HL-60/S4 treated with retinoic acid at 250 ng/mL for 4 days and 3 days (cell line): Measurements from ENCODE around the gene BANF2.
"Not testable (repeated sequence)": the region's sequence is repeated elsewhere in the genome, so short reads cannot be mapped to it uniquely, and the experiment has no call there.

ENCODE experiments used
- in situ Hi-C: fragments of 300-500 bp; cut with MboI; formaldehyde crosslinking; loops from 2 replicates; pipeline ENCODE4 v1.7.0; 2022; ENCODE audit warnings: low sequenced_read_pairs

Gene BANF2

GRCh38 chr20:17706632-17707031, 6.9 kb downstream of the BANF2 start:
- in situ Hi-C loops = no loop called here

DNA sequence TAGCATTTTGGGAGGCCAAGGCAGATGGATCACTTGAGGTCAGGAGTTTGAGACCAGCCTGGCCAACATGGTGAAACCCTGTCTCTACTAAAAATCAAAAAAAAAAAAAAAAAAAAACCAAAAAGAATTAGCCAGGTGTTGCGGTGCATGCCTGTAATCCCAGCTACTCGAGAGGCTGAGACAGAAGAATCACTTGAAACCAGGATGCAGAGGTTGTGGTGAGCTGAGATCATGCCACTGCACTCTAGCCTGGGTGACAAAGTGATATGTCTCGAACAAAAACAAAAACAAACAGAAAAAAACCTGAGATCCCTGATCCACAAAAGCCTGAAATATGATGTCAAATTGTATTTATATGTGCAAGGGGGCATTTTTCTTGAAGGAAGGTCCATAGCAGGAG, 8.2 kb downstream of the BANF2 start:
- in situ Hi-C loops = not testable (repeated sequence)

- in situ Hi-C loops = no loop called here
Observed at GRCh38 chr20:17708675-17709360, 9.1 kb downstream of the BANF2 start.

DNA sequence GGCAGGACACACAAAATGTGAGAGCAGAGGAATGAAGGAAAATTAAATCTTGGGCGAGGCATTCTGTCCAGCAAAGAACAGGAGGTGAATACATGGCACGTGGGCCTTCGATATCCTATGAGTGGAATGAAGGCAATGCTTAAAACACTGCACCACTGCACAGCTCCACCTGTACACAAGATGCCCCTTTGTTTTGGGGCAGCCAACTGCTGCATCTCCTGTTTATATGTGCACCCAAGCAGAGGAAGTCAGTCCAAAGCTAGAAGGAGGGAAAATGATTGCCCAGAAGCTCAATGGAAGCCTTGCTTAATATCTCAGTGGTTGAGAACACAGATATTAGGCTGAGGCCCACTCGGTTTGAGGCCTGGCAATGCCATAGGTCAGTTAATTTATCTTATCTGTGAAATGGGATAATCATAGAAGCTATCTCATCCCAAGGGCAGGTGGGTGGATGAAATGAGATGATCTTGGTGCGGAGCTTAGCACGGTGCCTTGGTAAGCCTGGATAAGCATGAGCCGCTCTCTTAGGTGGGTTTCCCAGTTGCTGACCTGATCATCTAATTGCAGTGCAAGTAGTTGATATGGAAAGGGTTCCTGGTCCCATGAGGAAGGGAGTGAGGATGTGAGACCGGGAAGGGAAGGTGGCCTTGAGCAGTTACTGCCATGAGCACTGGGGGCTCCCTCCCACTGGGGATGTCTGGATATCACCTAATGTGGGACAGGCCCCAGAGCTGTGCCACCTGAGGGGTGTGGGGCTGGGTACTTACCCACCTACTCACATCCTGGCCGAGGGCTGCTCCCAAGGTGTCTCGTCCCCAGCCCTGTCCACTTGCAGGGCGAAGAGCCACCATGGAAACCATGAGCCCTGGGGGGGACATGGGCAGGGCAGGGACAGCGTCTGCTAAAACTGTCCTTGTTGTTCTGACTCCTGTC, 9.9 kb downstream of the BANF2 start:
- in situ Hi-C loops = no loop called here

- in situ Hi-C loops = no loop called here
Observed at GRCh38 chr20:17710379-17711266, 10.9 kb downstream of the BANF2 start.

- in situ Hi-C loops = no loop called here
Observed at GRCh38 chr20:17711267-17711627, 11.5 kb downstream of the BANF2 start.

- in situ Hi-C loops = no loop called here
Observed at GRCh38 chr20:17712201-17712600, 12.4 kb downstream of the BANF2 start.

DNA sequence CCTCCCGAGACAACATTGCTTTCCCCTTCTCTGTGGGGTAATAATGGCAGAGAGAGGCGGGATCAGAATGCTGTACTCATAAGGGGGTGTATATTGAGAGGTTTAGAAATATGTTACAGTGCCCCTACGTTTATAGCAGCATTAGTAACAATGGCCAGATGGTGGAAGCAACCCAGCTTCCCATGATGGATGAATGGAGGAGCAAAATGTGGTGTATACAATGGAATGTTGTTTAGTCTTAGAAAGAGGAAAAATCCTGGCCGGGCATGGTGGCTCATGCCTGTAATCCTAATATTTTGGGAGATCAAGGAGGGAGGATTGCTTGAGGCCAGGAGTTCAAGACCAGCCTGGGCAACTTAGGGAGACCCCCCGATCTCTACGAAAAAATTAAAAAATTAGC, 12.9 kb downstream of the BANF2 start:
- in situ Hi-C loops = no loop called here

DNA sequence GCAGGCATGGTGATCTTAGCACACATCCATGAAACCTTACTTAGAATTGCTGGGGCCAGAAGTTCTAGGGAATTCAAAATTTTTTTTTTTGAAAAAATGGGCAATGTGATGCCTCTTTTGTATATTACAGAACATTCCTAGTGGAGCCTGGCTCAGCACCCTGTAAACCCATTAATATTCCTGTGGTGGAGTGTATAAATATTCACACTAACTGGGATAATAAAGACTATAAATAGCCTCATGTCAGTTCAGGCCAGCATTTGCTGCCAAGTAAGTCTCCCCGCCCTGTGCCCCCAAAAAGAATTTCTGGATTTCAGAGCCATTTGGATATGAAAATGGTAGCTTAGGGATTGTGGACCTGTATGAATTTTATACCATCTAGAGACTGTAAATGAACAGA, 14.8 kb downstream of the BANF2 start:
- in situ Hi-C loops = no loop called here

- in situ Hi-C loops = no loop called here
Observed at GRCh38 chr20:17715075-17715474, 15.3 kb downstream of the BANF2 start.

- in situ Hi-C loops = no loop called here
Observed at GRCh38 chr20:17716331-17716730, 16.6 kb downstream of the BANF2 start.

- in situ Hi-C loops = no loop called here
Observed at GRCh38 chr20:17720755-17721154, 21.0 kb downstream of the BANF2 start.

DNA sequence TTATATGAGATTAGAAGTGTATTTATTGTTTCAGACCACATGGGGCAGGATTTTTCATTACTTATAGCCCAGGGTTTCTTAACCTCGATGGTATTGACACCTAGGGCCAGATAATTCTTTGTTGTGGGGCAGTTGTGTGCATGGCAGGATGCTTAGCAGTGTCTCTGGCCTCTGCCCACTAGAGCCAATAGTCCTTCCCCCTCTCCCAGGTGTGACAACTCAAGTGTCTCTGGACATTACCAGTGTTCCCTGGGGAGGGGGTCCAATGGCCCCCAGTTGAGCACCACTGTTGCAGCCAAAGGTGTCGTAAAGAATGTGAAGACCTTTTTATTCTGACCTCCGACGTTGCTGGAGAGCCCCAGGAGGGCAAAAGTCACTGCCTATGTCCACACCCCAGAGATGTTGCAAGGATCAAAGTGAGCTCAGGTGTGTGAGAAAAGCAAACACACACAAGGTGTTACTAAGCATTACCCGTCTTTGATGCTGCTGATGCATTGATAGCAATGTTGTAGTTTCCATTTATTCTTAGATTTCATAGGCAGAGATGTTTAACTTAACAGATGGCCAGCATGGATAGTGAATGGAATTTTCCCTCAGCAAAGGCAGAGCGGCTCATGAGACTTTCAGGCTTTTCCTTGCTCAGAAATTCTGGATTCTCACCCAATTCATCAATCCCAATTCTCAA, 22.2 kb downstream of the BANF2 start:
- in situ Hi-C loops = no loop called here

DNA sequence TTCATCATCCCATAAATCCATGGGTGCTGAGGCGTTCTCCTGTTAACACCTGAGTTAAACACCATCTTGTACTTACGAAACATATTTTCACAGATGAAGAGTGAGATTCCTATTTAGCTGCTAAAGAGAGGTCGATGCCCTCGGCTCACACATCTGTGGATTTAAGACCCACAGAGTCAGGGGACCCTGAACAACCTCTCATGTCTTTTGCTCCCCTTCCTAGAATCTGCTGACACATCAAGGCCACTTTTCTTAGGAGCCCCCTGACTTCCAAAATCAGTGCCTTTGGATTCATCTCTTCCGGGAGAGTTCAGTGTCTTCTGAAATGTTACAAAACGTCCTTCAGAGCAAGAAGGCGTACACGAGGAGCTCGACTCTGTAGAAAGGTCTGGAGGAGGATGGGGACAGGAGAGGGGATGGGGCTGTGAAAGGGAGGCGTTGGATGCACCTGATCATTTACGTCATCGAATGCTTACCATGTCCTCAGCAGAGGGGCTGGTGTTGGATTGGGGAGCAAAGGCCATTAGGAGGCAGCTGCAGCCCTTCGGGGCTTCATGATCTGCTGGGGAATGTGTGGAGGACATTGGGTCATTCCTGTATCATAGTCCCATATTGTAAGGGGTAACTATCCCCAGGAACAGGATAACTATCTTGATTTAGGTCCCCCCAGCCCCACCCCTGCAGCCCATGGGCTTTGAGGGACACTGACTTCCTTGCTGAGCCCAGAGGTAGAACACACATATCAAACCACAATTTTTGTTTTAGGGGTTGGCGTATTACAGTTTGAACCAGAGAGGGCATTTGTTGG, 22.9 kb downstream of the BANF2 start:
- in situ Hi-C loops = no loop called here

GRCh38 chr20:17723301-17723691, 23.5 kb downstream of the BANF2 start:
- in situ Hi-C loops = no loop called here

DNA sequence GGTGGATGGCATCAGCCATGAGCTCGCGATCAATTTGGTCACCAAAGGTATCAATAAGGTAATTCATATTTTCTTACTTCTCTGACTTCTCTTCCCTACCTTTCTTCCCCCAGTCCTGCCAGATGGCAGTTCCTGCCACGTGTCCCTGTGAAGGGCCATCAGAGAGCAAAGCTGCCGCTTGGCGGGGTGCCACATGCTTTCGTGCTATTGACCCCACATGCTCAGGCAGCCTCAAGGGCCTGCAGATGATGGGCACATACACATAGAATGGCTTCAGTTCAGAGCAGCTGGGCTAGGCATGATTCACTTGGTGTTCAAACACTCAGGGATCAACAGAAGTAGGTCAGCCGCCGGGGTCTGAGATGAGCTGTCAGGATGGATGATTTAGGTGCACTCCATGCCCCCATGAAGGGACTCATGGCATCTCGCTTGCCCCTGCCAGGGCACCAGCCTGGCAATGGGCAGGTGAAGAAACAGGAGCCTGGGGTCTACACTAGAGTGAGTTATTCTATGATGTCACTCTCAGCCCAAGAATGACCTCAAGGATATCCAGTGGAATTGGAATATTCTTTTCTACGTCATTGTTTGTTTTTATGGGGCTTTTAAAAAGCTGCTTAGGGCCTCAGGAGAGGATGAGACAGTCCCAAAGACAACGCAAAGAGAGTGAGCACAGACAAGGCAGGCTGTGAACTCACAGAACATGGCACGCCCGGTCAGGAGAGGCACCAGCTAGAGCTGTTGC, 25.5 kb downstream of the BANF2 start:
- in situ Hi-C loops = no loop called here

DNA sequence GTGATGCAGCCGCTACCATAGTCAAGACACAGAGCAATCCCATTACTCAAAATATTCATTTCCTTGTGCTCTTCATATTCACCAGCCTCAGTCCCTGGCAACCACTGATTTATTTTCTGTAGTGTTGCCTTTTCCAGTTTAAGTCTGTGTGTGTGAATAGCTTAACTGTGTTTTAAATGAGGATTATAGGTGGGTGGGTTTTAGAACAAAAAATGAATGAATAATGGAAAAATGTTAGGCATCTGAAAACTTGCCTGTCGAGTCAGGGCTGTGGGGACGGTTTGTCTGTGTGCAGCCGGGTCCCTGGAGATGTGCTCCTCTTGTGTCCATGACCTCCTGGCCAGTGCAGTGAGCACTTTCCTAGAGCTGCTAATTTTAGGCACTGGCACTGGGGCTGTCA, 27.1 kb downstream of the BANF2 start:
- in situ Hi-C loops = no loop called here

- in situ Hi-C loops = no loop called here
Observed at GRCh38 chr20:17727351-17727750, 27.6 kb downstream of the BANF2 start.

DNA sequence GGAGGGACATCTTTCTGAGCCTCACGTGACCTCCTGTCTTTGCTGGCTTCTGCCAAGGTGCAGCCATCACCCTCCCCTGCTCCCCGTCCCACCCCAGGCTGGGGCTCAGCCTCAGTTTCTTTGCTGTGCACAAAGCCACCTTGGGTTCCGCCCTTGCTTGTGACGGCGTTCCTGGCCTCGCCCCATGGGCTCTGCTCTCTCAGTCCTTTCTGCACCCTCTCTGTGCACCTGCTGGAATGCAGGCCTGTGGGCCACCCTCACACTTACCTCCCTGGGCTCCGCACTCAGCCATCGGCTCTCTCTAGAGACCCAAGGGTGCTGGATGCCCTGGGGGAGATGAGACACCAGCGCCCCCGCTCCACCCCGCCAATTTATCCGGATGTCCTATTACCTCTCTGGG, 28.3 kb downstream of the BANF2 start:
- in situ Hi-C loops = no loop called here
